ENCODE results near the gene APIP. TPM values are rescaled to one million over a fixed set of nuclear protein-coding genes. Genes with fewer than 3 reads are reported as not detected.

Gene APIP
- total and polyA plus RNA-seq, 10 of the 15 experiments (the other 5 are each of a cell fraction or from before 2014, with no cell fraction given) = 26.8 to 87.1 (median 52.8) TPM

- no peak overlapping the region for H3K4me3 ChIP-seq
- BruUV-seq (replicated peaks) = no TSS peak
- no peak overlapping the region for H3K27ac ChIP-seq (ENCODE audit: control insufficient read depth, insufficient read depth)
- TF ChIP-seq EGR1 (IDR thresholded peaks at IDR 0.05; ENCODE audit: borderline replicate concordance in 1 of 2, low read depth in 2 of 2, low read length in 2 of 2) = no peak
- no peak for TF ChIP-seq ATF2 (IDR thresholded peaks at IDR 0.05; ENCODE audit: low read length)
- TF ChIP-seq PML (IDR thresholded peaks at IDR 0.05; ENCODE audit: low read length) = no peak
- TF ChIP-seq SKIL (IDR thresholded peaks at IDR 0.05; ENCODE audit: low read depth, poor library complexity, severe bottlenecking) = no peak
- no peak for TF ChIP-seq POU2F2 (IDR thresholded peaks at IDR 0.05; ENCODE audit: borderline replicate concordance, low read depth, low read length)
- no peak for TF ChIP-seq SMARCA5 (IDR thresholded peaks at IDR 0.05)
- no peak for TF ChIP-seq ASH2L (IDR thresholded peaks at IDR 0.05; ENCODE audit: borderline replicate concordance, low read depth)
- no peak for TF ChIP-seq USF1 (IDR thresholded peaks at IDR 0.05; ENCODE audit: borderline replicate concordance, extremely low read length, insufficient read depth, low read depth, low read length)
- no peak for TF ChIP-seq KAT2A (conservative IDR thresholded peaks at IDR 0.05; ENCODE audit: control insufficient read depth, low read depth, low read length)
- TF ChIP-seq FOXK2 (IDR thresholded peaks at IDR 0.05) = no peak
- TF ChIP-seq MLLT1 (IDR thresholded peaks at IDR 0.05) = no peak
- no peak for TF ChIP-seq IKZF1 (conservative IDR thresholded peaks at IDR 0.05)
- no peak for TF ChIP-seq HDGF (IDR thresholded peaks at IDR 0.05)
- ChIA-PET RAD21 (ENCODE audit: unreplicated experiment) (no interaction called here), SMC1A (ENCODE audit: uncharacterized antibody, unreplicated experiment) (interaction anchor here (1.8 kb wide), 1 partner anchor 270 kb away, joined by 6 read pairs; no protein-coding TSS in a partner anchor), POLR2A (no interaction called here), CTCF (no interaction called here)
- no peaks in the 10 kb centered on the region for H3K9me3 ChIP-seq (replicated peaks; ENCODE audit: control insufficient read depth, insufficient read depth, low read length)
- no peaks in the 10 kb centered on the region for H3K36me3 ChIP-seq (ENCODE audit: control insufficient read depth in 2 of 2, insufficient read depth in 2 of 2, low read length in 1 of 2)
- H3K79me2 ChIP-seq (ENCODE audit: control insufficient read depth, insufficient read depth, low read length) = no peaks in the 10 kb centered on the region
- FAIRE-seq (no peak), ATAC-seq (no peak), DNase-seq (ENCODE audit: low read depth, low spot score) (no peak)
- 0% methylated on average over 1 of the region's 1 CpG for WGBS (ENCODE audit: insufficient coverage, insufficient replicate concordance, low lambda C conversion rate, missing lambda C conversion rate)
- no peak overlapping the region for H2AFZ ChIP-seq (ENCODE audit: control insufficient read depth, low read depth, low read length)
- intact Hi-C loops (cut with micrococcal nuclease; ENCODE audit: unreplicated experiment) (no loop called here), in situ Hi-C loops (cut with MboI) (no loop called here)
- H3K9ac ChIP-seq (ENCODE audit: control insufficient read depth, insufficient read depth, low read length) = no peak overlapping the region
- no peaks in the 10 kb centered on the region for H3K27me3 ChIP-seq (replicated peaks in 1 of 2; ENCODE audit: control insufficient read depth in 2 of 2, insufficient read depth in 2 of 2, low read length in 1 of 2)
- H3K4me1 ChIP-seq (ENCODE audit: control insufficient read depth, insufficient read depth, low read length) = no peaks in the 10 kb centered on the region
- H3K4me2 ChIP-seq (ENCODE audit: control insufficient read depth, insufficient read depth) = no peak overlapping the region
- no peaks in the 10 kb centered on the region for H4K20me1 ChIP-seq (ENCODE audit: control insufficient read depth, insufficient read depth)
These were observed 59.9 kb downstream of the APIP start for GRCh38 chr11:34856251-34856650.
